ENCODE results near the gene KCNA10.
A peak's percentile ranks its signal among the peaks of the same experiment; 100 is the strongest.

Gene KCNA10

GRCh38 chr1:110504226-110504625, 14.7 kb downstream of the KCNA10 start:
- no peak overlapping the region for H3K4me3 ChIP-seq (ENCODE audit: low read depth, low read length)
- DNase-seq (ENCODE audit: low read depth): no peak

DNA sequence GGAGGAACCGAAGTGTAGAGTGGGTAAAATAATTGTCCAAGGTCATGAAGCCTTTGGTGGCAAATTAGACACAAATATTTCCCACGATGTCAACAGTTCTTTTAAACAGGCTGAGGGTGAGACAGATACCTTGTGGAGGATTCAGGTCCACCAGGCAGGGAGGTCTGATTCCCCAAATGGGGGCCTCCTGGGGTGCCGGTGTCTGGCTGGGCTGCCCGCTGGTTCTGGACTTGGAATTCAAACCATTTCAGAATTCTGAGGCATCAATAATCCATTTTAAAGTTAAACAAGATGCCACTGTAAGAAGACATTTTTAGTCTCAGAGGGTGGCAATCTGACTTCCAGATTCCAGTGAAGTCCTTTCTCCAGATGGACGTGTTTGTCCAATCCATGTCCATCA, 15.5 kb downstream of the KCNA10 start:
- no peak for DNase-seq (ENCODE audit: low read depth)
- H3K4me3 ChIP-seq (ENCODE audit: low read depth, low read length): no peak overlapping the region

GRCh38 chr1:110502402-110503151, 16.4 kb downstream of the KCNA10 start:
- H3K4me3 ChIP-seq (ENCODE audit: low read depth, low read length): no peak overlapping the region
- no peak for DNase-seq (ENCODE audit: low read depth)

- no peak overlapping the region for H3K4me3 ChIP-seq (ENCODE audit: low read depth, low read length)
- no peak for DNase-seq (ENCODE audit: low read depth)
These were observed 17.4 kb downstream of the KCNA10 start for GRCh38 chr1:110501488-110502132.

DNA sequence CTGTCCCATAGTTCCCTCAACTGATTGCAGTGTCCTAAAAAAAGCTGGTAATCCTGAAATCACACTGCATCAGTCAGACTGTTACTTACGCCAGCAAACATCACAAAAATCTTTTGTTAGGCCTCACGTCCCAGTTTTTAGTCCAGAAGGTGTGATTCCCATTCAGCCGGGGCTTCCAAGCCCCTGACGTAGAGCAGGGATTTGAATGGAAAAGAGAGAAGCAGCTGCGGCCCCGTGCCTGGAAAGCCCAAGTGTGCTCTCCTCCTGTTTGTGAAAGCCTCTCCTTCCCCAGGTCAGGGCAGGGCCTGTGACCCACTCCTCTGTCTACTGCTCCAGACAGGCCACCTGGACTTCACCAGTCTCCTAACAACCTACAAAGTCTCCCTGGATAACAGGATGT, 20.7 kb downstream of the KCNA10 start:
- no peak for DNase-seq (ENCODE audit: low read depth)
- H3K4me3 ChIP-seq (ENCODE audit: low read depth, low read length): no peak overlapping the region

GRCh38 chr1:110495926-110496600, 22.9 kb downstream of the KCNA10 start:
- peak; percentile 22 for DNase-seq (ENCODE audit: low read depth)

DNA sequence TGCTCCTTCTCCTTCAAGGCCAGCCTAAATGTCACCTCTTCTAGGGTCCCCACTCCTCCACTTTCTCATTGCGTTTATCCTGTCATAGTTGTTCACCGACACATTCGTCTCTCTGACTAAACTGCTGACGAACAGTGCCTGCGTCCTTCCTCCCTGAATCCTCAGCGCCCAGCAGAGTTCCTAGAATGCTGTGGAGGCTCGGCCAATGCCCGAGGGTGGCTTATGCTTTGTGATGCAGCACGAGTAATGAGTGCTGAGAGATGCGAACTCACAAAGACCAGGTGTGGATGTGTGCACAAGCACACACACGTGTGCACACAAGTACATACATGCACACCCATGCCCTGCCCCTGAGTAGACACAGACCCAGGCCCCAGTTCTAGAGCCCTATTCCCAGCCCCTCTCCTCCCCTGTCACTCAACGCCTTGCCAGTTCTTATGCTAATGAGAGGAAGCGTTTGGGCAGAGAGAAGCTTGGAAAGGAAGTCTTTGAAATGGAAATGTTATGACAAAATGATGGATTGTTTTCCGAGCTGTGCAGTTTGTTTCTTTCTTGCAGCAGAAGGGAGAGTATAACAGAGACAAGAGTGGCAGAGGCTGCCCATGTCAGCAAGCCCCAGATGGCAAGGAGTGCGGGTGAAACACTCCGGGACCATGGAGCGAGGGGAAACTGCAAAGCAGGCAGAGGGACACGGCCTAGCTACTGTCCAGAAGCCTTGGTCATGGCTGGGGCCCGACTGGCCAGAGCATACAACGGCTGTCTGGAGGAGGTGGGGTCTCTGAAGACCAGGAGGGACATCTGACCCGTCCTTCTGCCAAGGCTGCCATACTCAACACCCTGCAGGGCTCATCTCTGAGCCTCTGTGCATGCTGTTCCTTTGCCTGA, 24.2 kb downstream of the KCNA10 start:
- no peak overlapping the region for H3K4me3 ChIP-seq (ENCODE audit: low read depth, low read length)
- DNase-seq (ENCODE audit: low read depth): no peak

More at GRCh38 chr1:110495926-110496600, 22.9 kb downstream of the KCNA10 start:
- no peak overlapping the region for H3K4me3 ChIP-seq (ENCODE audit: low read depth, low read length)

- H3K4me3 ChIP-seq (ENCODE audit: low read depth, low read length): no peak overlapping the region
- DNase-seq (ENCODE audit: low read depth): no peak
These were observed 24.9 kb downstream of the KCNA10 start for GRCh38 chr1:110494036-110494435.

GRCh38 chr1:110493059-110493699, 25.8 kb downstream of the KCNA10 start:
- no peak for DNase-seq (ENCODE audit: low read depth)
- H3K4me3 ChIP-seq (ENCODE audit: low read depth, low read length): no peak overlapping the region

DNA sequence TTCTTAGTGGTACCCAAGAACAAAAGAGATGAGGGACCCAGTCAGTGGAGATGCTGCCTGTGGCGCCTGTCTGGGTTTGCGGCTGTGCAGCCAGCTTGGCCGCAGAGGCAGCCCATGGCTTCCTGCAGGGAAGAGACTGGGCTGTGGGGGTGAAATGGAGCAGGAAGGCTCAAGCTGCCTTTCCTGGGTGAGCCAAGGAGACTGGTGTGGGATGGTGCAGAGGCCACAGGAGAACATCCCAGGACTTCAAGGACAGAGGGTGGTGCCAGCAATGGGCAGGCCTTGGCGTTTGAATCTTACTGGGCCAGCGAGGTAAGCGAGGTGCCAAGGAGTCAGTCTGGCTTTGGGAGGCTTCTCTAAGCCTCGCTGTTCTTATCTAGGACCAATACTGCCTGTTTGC, 26.4 kb downstream of the KCNA10 start:
- no peak overlapping the region for H3K4me3 ChIP-seq (ENCODE audit: low read depth, low read length)
- no peak for DNase-seq (ENCODE audit: low read depth)

DNA sequence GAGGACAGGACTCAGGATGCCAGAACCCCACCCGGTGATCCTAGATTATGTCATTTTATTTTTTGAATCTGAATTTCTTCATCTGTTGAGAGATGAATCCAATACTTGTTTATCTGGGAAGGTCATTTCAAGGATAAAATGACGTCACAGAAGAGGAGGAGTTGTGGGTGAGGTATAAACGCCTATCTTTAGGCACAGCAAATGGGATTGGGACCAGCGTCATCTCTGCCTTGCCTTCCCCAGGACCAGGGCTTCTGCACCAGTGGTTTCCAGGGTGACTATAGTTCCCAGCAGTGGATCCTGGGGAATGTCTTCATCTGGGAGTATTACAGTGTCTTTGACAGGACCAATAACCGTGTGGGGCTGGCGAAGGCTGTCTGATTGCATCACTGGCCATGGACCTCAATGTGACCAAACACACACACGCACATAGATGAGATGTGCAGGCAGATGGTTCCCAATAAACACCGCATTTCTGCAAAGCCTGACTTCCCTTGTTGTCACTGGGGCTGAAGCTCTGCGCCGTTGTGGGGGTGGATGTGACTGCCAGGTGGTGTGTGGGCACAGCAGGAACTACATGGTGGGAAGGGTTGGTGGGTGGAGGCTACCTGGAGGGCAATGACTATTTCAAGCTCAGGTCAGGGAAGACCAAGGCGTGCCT, 28.1 kb downstream of the KCNA10 start:
- no peak overlapping the region for H3K4me3 ChIP-seq (ENCODE audit: low read depth, low read length)
- no peak for DNase-seq (ENCODE audit: low read depth)

- DNase-seq (ENCODE audit: low read depth): no peak
- H3K4me3 ChIP-seq (ENCODE audit: low read depth, low read length): no peak overlapping the region
These were observed 28.9 kb downstream of the KCNA10 start for GRCh38 chr1:110489973-110490542.

DNA sequence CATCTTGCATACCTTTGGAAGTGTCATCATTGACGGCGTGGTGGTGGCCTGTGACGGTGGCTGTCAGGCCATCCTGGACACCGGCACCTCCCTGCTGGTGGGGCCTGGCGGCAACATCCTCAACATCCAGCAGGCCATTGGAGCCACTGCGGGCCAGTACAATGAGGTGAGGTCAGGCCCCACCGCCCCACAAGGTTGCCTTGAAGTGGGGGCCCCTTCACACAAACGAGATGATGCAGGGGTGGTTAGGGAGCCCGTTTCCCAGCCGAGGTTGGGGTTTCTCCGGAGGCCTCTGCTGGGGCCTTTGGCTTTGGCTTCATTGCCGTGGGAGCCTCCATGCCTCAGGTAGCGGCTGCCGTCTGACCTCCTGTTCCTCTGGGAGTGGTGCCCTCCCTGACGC, 29.6 kb downstream of the KCNA10 start:
- DNase-seq (ENCODE audit: low read depth): no peak
- H3K4me3 ChIP-seq (ENCODE audit: low read depth, low read length): no peak overlapping the region

GRCh38 chr1:110488867-110489266, 30.1 kb downstream of the KCNA10 start:
- no peak overlapping the region for H3K4me3 ChIP-seq (ENCODE audit: low read depth, low read length)
- DNase-seq (ENCODE audit: low read depth): no peak

DNA sequence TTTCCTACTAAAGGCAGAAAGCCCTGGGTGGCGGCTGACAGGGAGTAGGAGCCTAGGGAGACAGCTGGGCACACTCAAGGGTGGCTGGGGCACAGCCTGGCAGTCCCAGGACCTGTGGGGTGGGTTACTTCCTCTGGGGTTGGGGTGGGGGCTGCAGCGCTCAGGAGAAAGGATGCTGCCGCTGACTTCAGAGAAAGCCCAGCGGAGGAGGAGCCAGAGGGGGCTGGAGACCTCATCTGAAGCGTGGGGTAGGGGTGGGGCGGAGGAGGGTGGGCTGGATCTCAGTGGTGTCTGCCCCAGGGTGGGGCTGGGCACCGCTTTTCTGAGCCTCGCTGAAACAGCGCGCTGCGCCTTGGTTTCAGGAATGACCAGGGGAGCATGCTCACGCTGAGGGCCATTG, 30.8 kb downstream of the KCNA10 start:
- DNase-seq (ENCODE audit: low read depth): no peak
- H3K4me3 ChIP-seq (ENCODE audit: low read depth, low read length): no peak overlapping the region

DNA sequence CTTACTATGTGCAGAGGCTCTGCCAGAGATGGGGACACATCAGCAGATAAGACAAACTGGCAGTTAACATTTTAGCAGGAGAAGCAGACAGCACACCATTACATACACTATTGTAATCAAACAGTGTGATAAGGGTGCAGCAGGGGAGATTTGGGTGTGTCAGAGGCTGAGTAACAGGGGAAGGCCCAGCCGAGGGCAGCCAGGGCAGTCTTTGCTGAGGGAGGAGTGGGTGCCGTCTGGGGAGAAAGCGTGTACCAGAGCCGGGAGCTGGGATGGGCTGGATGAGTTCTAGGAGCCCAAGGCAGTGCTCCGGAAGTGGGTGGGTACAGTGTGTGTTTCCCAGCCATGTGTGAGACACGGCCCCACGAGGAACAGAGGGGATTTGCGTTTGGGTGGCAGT, 31.2 kb downstream of the KCNA10 start:
- DNase-seq (ENCODE audit: low read depth): no peak
- no peak overlapping the region for H3K4me3 ChIP-seq (ENCODE audit: low read depth, low read length)

- no peak for DNase-seq (ENCODE audit: low read depth)
- no peak overlapping the region for H3K4me3 ChIP-seq (ENCODE audit: low read depth, low read length)
These were observed 33.2 kb downstream of the KCNA10 start for GRCh38 chr1:110485725-110486124.

DNA sequence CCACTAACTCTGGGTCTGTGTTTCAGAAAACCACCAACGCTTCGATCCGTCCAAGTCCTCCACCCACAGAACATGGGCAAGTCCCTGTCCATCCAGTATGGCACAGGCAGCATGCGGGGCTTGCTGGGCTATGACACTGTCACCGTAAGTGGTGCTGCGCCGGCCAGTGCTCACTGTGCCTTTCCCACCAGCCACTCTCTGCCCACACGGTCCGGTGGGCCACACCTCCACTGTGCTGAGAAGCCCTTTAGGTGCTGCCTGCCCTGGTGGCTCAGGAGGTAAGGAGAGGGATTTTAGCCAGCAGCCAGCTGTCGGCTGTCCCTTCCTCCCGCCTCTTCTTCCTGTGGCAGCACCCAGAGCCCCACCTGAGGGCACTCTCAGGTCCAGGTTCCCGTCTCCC, 34.2 kb downstream of the KCNA10 start:
- no peak for DNase-seq (ENCODE audit: low read depth)
- H3K4me3 ChIP-seq (ENCODE audit: low read depth, low read length): no peak overlapping the region

DNA sequence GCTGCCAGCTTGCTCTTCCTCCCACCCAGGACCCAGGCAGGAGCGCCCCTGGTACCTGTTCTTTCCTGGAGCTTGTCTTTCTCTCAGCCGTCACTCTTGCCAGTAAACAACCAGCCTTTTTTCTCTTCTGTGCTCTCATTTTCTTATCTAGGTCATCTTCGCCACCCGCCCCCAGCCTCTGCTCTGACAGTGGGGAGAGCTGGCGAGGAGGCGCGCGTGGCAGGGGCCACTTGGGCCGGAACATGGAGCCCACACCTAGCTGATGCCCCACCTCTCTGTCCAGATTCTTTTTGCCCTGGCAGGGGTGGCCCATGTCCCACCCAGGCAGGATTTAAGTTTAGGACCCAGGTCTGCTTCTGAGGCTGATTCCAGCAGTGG, 35.7 kb downstream of the KCNA10 start:
- no peak for DNase-seq (ENCODE audit: low read depth)
- H3K4me3 ChIP-seq (ENCODE audit: low read depth, low read length): no peak overlapping the region

Measured in skeletal muscle cell (primary cell).